Tibial nerve (tissue), 4 donors: ENCODE data around the gene TCF12.

Experiments
- CTCF ChIP-seq, 5 experiments: fragments of 200-600 bp in 3 of 5; fragments of 450-650 bp in 2 of 5; sonication (generic) in 3 of 5; IDR thresholded peaks; one replicate each; pipeline ENCODE4 v1.5.1; 2016 to 2019; ENCODE audit warnings: antibody characterized with exemption in 5 of 5, mild to moderate bottlenecking in 3 of 5, moderate library complexity in 2 of 5
- EP300 ChIP-seq, 2 donors: sonication (generic); formaldehyde crosslinking; IDR thresholded peaks; one replicate each; pipeline ENCODE4 v1.6.1; 2017; ENCODE audit warnings: antibody characterized with exemption in 2 of 2, mild to moderate bottlenecking in 1 of 2
- POLR2A ChIP-seq, 2 donors: fragments of 450-650 bp; IDR thresholded peaks; one replicate each; pipeline ENCODE4 v1.6.1; 2017; ENCODE audit warnings: antibody characterized with exemption in 2 of 2, mild to moderate bottlenecking in 2 of 2, moderate library complexity in 2 of 2

- no peak for TF ChIP-seq CTCF (IDR thresholded peaks at IDR 0.05)
- no peak for TF ChIP-seq POLR2A (IDR thresholded peaks at IDR 0.05)
- no peak for TF ChIP-seq EP300 (IDR thresholded peaks at IDR 0.05)
These were observed 26.0 kb downstream of the TCF12 start for GRCh38 chr15:56944485-56944884.
